ENCODE measurements around the gene ZBTB24. TPM values are rescaled to one million over a fixed set of nuclear protein-coding genes. Genes with fewer than 3 reads are reported as not detected.

The ZBTB24 gene
- total and polyA plus RNA-seq, 2 donors (not counting 1 experiment from before 2014, with no cell fraction given), result 4.4 to 8.6 TPM

GRCh38 chr6:109498936-109499335 is 15.9 kb upstream of the ZBTB24 start:
- Histone ChIP-seq H3K36me3 (ENCODE audit: control insufficient read depth, insufficient read depth, low read length) (no peaks in the 10 kb centered on the region), H3K27ac (ENCODE audit: insufficient read depth, low read length) (no peak overlapping the region), H2AFZ (ENCODE audit: low read length) (no peak overlapping the region), H3K4me2 (ENCODE audit: extremely low read depth, insufficient read depth, low read length) (no peak overlapping the region), H3K4me1 (ENCODE audit: control insufficient read depth, extremely low read depth, insufficient read depth, low read length) (no peaks in the 10 kb centered on the region), H4K20me1 (ENCODE audit: control insufficient read depth, extremely low read depth, insufficient read depth, low read length) (no peaks in the 10 kb centered on the region), H3K79me2 (ENCODE audit: control insufficient read depth, insufficient read depth, low read length) (no peaks in the 10 kb centered on the region), H3K4me3 (replicated peaks in 1 of 4; ENCODE audit: control extremely low read depth in 1 of 4, insufficient read depth in 1 of 4, low read depth in 3 of 4, low read length in 4 of 4) (no peak overlapping the region), H3K9me3 (ENCODE audit: control insufficient read depth, insufficient read depth, low read depth, low read length) (no peaks in the 10 kb centered on the region), H3K9ac (ENCODE audit: insufficient read depth, low read length) (no peak overlapping the region), H3K27me3 (ENCODE audit: control insufficient read depth, insufficient read depth, low read length) (peaks cover 2% of the 10 kb centered on the region)
- no peak for TF ChIP-seq EZH2 (IDR thresholded peaks at IDR 0.05; ENCODE audit: low read length, missing control alignments)
- no peak for TF ChIP-seq CTCF (conservative IDR thresholded peaks at IDR 0.05 in 1 of 2, IDR thresholded peaks at IDR 0.05 in 1 of 2; ENCODE audit: low read depth in 1 of 2, low read length in 2 of 2)
- DNase-seq (ENCODE audit: low read depth in 2 of 2), result no peak

- H3K36me3 ChIP-seq (ENCODE audit: control insufficient read depth, insufficient read depth, low read length), result no peaks in the 10 kb centered on the region
- H4K20me1 ChIP-seq (ENCODE audit: control insufficient read depth, extremely low read depth, insufficient read depth, low read length), result no peaks in the 10 kb centered on the region
- H3K4me2 ChIP-seq (ENCODE audit: extremely low read depth, insufficient read depth, low read length), result no peak overlapping the region
- H3K9me3 ChIP-seq (ENCODE audit: control insufficient read depth, insufficient read depth, low read depth, low read length), result no peaks in the 10 kb centered on the region
- no peak overlapping the region for H2AFZ ChIP-seq (ENCODE audit: low read length)
- no peak overlapping the region for H3K27ac ChIP-seq (ENCODE audit: insufficient read depth, low read length)
- peaks cover 2% of the 10 kb centered on the region for H3K27me3 ChIP-seq (ENCODE audit: control insufficient read depth, insufficient read depth, low read length)
- no peak overlapping the region for H3K9ac ChIP-seq (ENCODE audit: insufficient read depth, low read length)
- no peaks in the 10 kb centered on the region for H3K79me2 ChIP-seq (ENCODE audit: control insufficient read depth, insufficient read depth, low read length)
- no peaks in the 10 kb centered on the region for H3K4me1 ChIP-seq (ENCODE audit: control insufficient read depth, extremely low read depth, insufficient read depth, low read length)
- H3K4me3 ChIP-seq (replicated peaks in 1 of 4; ENCODE audit: control extremely low read depth in 1 of 4, insufficient read depth in 1 of 4, low read depth in 3 of 4, low read length in 4 of 4), result no peak overlapping the region
- no peak for TF ChIP-seq EZH2 (IDR thresholded peaks at IDR 0.05; ENCODE audit: low read length, missing control alignments)
- no peak for TF ChIP-seq CTCF (conservative IDR thresholded peaks at IDR 0.05 in 1 of 2, IDR thresholded peaks at IDR 0.05 in 1 of 2; ENCODE audit: low read depth in 1 of 2, low read length in 2 of 2)
- DNase-seq (ENCODE audit: low read depth in 2 of 2), result no peak
Measured at GRCh38 chr6:109498052-109498451, 15.0 kb upstream of the ZBTB24 start.

- DNase-seq (ENCODE audit: low read depth in 2 of 2), result no peak
- no peak overlapping the region for H3K4me3 ChIP-seq (replicated peaks in 1 of 4; ENCODE audit: control extremely low read depth in 1 of 4, insufficient read depth in 1 of 4, low read depth in 3 of 4, low read length in 4 of 4)
- no peaks in the 10 kb centered on the region for H3K79me2 ChIP-seq (ENCODE audit: control insufficient read depth, insufficient read depth, low read length)
- no peaks in the 10 kb centered on the region for H3K9me3 ChIP-seq (ENCODE audit: control insufficient read depth, insufficient read depth, low read depth, low read length)
- H3K27ac ChIP-seq (ENCODE audit: insufficient read depth, low read length), result no peak overlapping the region
- H4K20me1 ChIP-seq (ENCODE audit: control insufficient read depth, extremely low read depth, insufficient read depth, low read length), result no peaks in the 10 kb centered on the region
- H3K36me3 ChIP-seq (ENCODE audit: control insufficient read depth, insufficient read depth, low read length), result no peaks in the 10 kb centered on the region
- no peak for TF ChIP-seq EZH2 (IDR thresholded peaks at IDR 0.05; ENCODE audit: low read length, missing control alignments)
- no peak for TF ChIP-seq CTCF (conservative IDR thresholded peaks at IDR 0.05 in 1 of 2, IDR thresholded peaks at IDR 0.05 in 1 of 2; ENCODE audit: low read depth in 1 of 2, low read length in 2 of 2)
- peaks cover 2% of the 10 kb centered on the region for H3K27me3 ChIP-seq (ENCODE audit: control insufficient read depth, insufficient read depth, low read length)
- no peaks in the 10 kb centered on the region for H3K4me1 ChIP-seq (ENCODE audit: control insufficient read depth, extremely low read depth, insufficient read depth, low read length)
- no peak overlapping the region for H3K4me2 ChIP-seq (ENCODE audit: extremely low read depth, insufficient read depth, low read length)
- H3K9ac ChIP-seq (ENCODE audit: insufficient read depth, low read length), result no peak overlapping the region
- H2AFZ ChIP-seq (ENCODE audit: low read length), result no peak overlapping the region
Measured at GRCh38 chr6:109496036-109496772, 13.2 kb upstream of the ZBTB24 start.
